Measurements from ENCODE around the gene HSF5. TPM values are rescaled to one million over a fixed set of nuclear protein-coding genes. Genes with fewer than 3 reads are reported as not detected.

Gene HSF5
- total and polyA plus RNA-seq, 4 donors = 0.09 to 0.17 TPM; not detected in 2

- Histone ChIP-seq H3K4me1 (ENCODE audit: control insufficient read depth in 4 of 4, insufficient read depth in 4 of 4, low read length in 3 of 4) (no peaks in the 10 kb centered on the region), H3K9me3 (ENCODE audit: control insufficient read depth in 4 of 4, low read length in 3 of 4) (no peaks in the 10 kb centered on the region), H3K36me3 (ENCODE audit: control insufficient read depth in 4 of 4, insufficient read depth in 3 of 4, low read depth in 1 of 4, low read length in 3 of 4) (peaks cover 16 to 90% (median 88%) of the 10 kb centered on the region in 4 donors), H3K27me3 (ENCODE audit: control insufficient read depth in 4 of 4, insufficient read depth in 4 of 4, low read length in 3 of 4) (no peaks in the 10 kb centered on the region), H3K9ac (ENCODE audit: low read depth in 1 of 2, low read length in 2 of 2) (no peak overlapping the region), H3K4me3 (ENCODE audit: low read depth in 1 of 3, low read length in 3 of 3) (no peak overlapping the region), H3K27ac (ENCODE audit: low read depth in 1 of 2, low read length in 2 of 2) (no peak overlapping the region)
- 72% methylated on average over 4 of the region's 4 CpGs for WGBS
- no peak for DNase-seq (ENCODE audit: low spot score)
- TF ChIP-seq HNF4G (IDR thresholded peaks at IDR 0.05) (no peak), EGR1 (IDR thresholded peaks at IDR 0.05; ENCODE audit: low read depth in 2 of 2) (no peak), FOXA2 (IDR thresholded peaks at IDR 0.05) (no peak), SP1 (IDR thresholded peaks at IDR 0.05) (no peak), GABPA (IDR thresholded peaks at IDR 0.05 in 1 of 2, conservative IDR thresholded peaks at IDR 0.05 in 1 of 2) (no peak), JUND (IDR thresholded peaks at IDR 0.05) (no peak), ATF3 (IDR thresholded peaks at IDR 0.05) (no peak), REST (IDR thresholded peaks at IDR 0.05) (no peak)
These were observed 5.3 kb upstream of the HSF5 start for GRCh38 chr17:58493506-58493905.

- H3K27me3 ChIP-seq (ENCODE audit: control insufficient read depth in 4 of 4, insufficient read depth in 4 of 4, low read length in 3 of 4) = no peaks in the 10 kb centered on the region
- no peak overlapping the region for H3K9ac ChIP-seq (ENCODE audit: low read depth in 1 of 2, low read length in 2 of 2)
- DNase-seq (ENCODE audit: low spot score) = no peak
- H3K4me3 ChIP-seq (ENCODE audit: low read depth in 1 of 3, low read length in 3 of 3) = no peak overlapping the region
- H3K27ac ChIP-seq (ENCODE audit: low read depth in 1 of 2, low read length in 2 of 2) = no peak overlapping the region
- no peaks in the 10 kb centered on the region for H3K9me3 ChIP-seq (ENCODE audit: control insufficient read depth in 4 of 4, low read length in 3 of 4)
- peaks cover 0 to 3% (median 0%) of the 10 kb centered on the region in 4 donors for H3K4me1 ChIP-seq (ENCODE audit: control insufficient read depth in 4 of 4, insufficient read depth in 4 of 4, low read length in 3 of 4)
- 96% methylated on average over 11 of the region's 11 CpGs for WGBS
- no peak for TF ChIP-seq CTCF (IDR thresholded peaks at IDR 0.05; ENCODE audit: low read depth, low read length, missing input control)
- no peak for TF ChIP-seq ZBTB33 (IDR thresholded peaks at IDR 0.05)
- no peak for TF ChIP-seq FOXA1 (IDR thresholded peaks at IDR 0.05)
- no peak for TF ChIP-seq MAX (IDR thresholded peaks at IDR 0.05)
- no peak for TF ChIP-seq NR2F2 (IDR thresholded peaks at IDR 0.05)
- TF ChIP-seq REST (IDR thresholded peaks at IDR 0.05) = no peak
- no peak for TF ChIP-seq YY1 (IDR thresholded peaks at IDR 0.05)
- no peak for TF ChIP-seq EGR1 (IDR thresholded peaks at IDR 0.05; ENCODE audit: low read depth in 2 of 2)
- no peak for TF ChIP-seq RAD21 (IDR thresholded peaks at IDR 0.05)
- TF ChIP-seq JUND (IDR thresholded peaks at IDR 0.05) = no peak
- TF ChIP-seq GABPA (IDR thresholded peaks at IDR 0.05 in 1 of 2, conservative IDR thresholded peaks at IDR 0.05 in 1 of 2) = no peak
- TF ChIP-seq SP1 (IDR thresholded peaks at IDR 0.05) = no peak
- no peak for TF ChIP-seq RXRA (IDR thresholded peaks at IDR 0.05)
- TF ChIP-seq HNF4G (IDR thresholded peaks at IDR 0.05) = no peak
- TF ChIP-seq FOXA2 (IDR thresholded peaks at IDR 0.05) = no peak
- no peak for TF ChIP-seq HNF4A (conservative IDR thresholded peaks at IDR 0.05)
- no peak for TF ChIP-seq ATF3 (IDR thresholded peaks at IDR 0.05)
- peaks cover 25 to 85% (median 82%) of the 10 kb centered on the region in 4 donors for H3K36me3 ChIP-seq (ENCODE audit: control insufficient read depth in 4 of 4, insufficient read depth in 3 of 4, low read depth in 1 of 4, low read length in 3 of 4)
These were observed 4.3 kb upstream of the HSF5 start for GRCh38 chr17:58492238-58493121.

Measured in liver (tissue), 9 donors.